KMS-11 (cell line): Measurements from ENCODE around the gene SERP1.

Experiments used
- H2AFZ ChIP-seq: fragments of 200-600 bp; sonication (generic); 2 replicates; pipeline ENCODE4 v1.6.1; 2016; ENCODE audit warnings: antibody characterized with exemption, mixed run types, low read depth
- H3K27ac ChIP-seq: fragments of 200-600 bp; sonication (generic); 2 replicates; pipeline ENCODE4 v1.6.1; 2016; ENCODE audit warnings: mild to moderate bottlenecking, mixed run types
- H3K27me3 ChIP-seq: fragments of 200-600 bp; sonication (generic); 2 replicates; pipeline ENCODE4 v1.6.1; 2017; ENCODE audit warnings: mild to moderate bottlenecking, low read depth, mixed run types, moderate library complexity; ENCODE audit not compliant: insufficient read depth
- H3K36me3 ChIP-seq: fragments of 200-600 bp; sonication (generic); 2 replicates; pipeline ENCODE4 v1.6.1; 2017; ENCODE audit warnings: mild to moderate bottlenecking, mixed run types; ENCODE audit not compliant: insufficient read depth
- H3K4me1 ChIP-seq: fragments of 200-600 bp; sonication (generic); 2 replicates; pipeline ENCODE4 v1.6.1; 2016; ENCODE audit warnings: mild to moderate bottlenecking, low read depth, mixed run types; ENCODE audit not compliant: poor library complexity, severe bottlenecking
- H3K4me2 ChIP-seq: fragments of 200-600 bp; sonication (generic); 2 replicates; pipeline ENCODE4 v1.7.0; 2016; ENCODE audit warnings: mild to moderate bottlenecking, mixed run types
- H3K4me3 ChIP-seq: fragments of 200-600 bp; sonication (generic); IDR thresholded peaks from 2 replicates; pipeline ENCODE4 v1.6.1; 2017; ENCODE audit warnings: low read depth, low read length, mixed read lengths; ENCODE audit not compliant: insufficient read depth
- H3K79me2 ChIP-seq: fragments of 200-600 bp; sonication (generic); 2 replicates; pipeline ENCODE4 v1.6.1; 2016; ENCODE audit warnings: low read depth, mixed run types; ENCODE audit not compliant: insufficient read depth
- H3K9ac ChIP-seq: fragments of 200-600 bp; sonication (generic); 2 replicates; pipeline ENCODE4 v1.6.1; 2016; ENCODE audit warnings: mild to moderate bottlenecking, mixed run types
- H4K20me1 ChIP-seq: fragments of 200-600 bp; sonication (generic); 2 replicates; pipeline ENCODE4 v1.6.1; 2016; ENCODE audit warnings: mild to moderate bottlenecking, mixed run types; ENCODE audit not compliant: insufficient read depth
- TF ChIP-seq, protein P1 (sequence below): fragments of 200-600 bp; sonication (generic); conservative IDR thresholded peaks from 2 replicates; pipeline ENCODE4 v1.6.1; 2017; ENCODE audit warnings: low read depth, mild to moderate bottlenecking, antibody characterized with exemption, low read length, moderate library complexity, mixed read lengths

Gene SERP1

GRCh38 chr3:150520408-150520807 is 25.9 kb downstream of the SERP1 start:
- H2AFZ ChIP-seq = no peak overlapping the region
- H3K4me3 ChIP-seq = no peak overlapping the region
- no peak overlapping the region for H3K4me2 ChIP-seq
- H3K27me3 ChIP-seq = no peaks in the 10 kb centered on the region
- TF ChIP-seq, protein P1, sequence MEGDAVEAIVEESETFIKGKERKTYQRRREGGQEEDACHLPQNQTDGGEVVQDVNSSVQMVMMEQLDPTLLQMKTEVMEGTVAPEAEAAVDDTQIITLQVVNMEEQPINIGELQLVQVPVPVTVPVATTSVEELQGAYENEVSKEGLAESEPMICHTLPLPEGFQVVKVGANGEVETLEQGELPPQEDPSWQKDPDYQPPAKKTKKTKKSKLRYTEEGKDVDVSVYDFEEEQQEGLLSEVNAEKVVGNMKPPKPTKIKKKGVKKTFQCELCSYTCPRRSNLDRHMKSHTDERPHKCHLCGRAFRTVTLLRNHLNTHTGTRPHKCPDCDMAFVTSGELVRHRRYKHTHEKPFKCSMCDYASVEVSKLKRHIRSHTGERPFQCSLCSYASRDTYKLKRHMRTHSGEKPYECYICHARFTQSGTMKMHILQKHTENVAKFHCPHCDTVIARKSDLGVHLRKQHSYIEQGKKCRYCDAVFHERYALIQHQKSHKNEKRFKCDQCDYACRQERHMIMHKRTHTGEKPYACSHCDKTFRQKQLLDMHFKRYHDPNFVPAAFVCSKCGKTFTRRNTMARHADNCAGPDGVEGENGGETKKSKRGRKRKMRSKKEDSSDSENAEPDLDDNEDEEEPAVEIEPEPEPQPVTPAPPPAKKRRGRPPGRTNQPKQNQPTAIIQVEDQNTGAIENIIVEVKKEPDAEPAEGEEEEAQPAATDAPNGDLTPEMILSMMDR = no peak
- H3K36me3 ChIP-seq = no peaks in the 10 kb centered on the region
- no peak overlapping the region for H3K9ac ChIP-seq
- H3K79me2 ChIP-seq = no peaks in the 10 kb centered on the region
- no peak overlapping the region for H3K27ac ChIP-seq
- H3K4me1 ChIP-seq = no peaks in the 10 kb centered on the region
- no peaks in the 10 kb centered on the region for H4K20me1 ChIP-seq

DNA sequence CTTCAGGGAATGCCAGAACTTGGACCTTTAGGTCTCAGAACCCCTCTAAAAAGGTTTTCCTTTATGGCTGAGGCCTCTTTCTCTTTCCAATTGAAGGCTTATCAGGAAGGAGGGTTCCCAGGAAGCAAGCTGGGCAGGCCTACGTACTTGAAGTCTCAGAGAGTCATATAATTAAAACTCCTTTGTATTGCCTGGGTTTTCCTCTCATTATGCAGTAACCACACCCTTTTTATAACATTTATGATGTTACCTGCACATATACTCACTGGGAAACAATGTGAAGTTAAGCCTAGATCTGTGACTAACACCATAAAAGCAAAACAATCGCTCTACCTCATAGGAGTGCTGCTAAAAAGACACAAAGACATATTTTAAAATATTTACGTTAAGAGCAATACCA is 27.3 kb downstream of the SERP1 start:
- Histone ChIP-seq H3K4me2 (no peak overlapping the region), H3K27ac (no peak overlapping the region), H3K9ac (no peak overlapping the region), H2AFZ (no peak overlapping the region), H3K4me3 (no peak overlapping the region), H3K79me2 (no peaks in the 10 kb centered on the region), H4K20me1 (no peaks in the 10 kb centered on the region), H3K4me1 (no peaks in the 10 kb centered on the region), H3K27me3 (no peaks in the 10 kb centered on the region), H3K36me3 (no peaks in the 10 kb centered on the region)
- TF ChIP-seq, protein P1 = no peak

DNA sequence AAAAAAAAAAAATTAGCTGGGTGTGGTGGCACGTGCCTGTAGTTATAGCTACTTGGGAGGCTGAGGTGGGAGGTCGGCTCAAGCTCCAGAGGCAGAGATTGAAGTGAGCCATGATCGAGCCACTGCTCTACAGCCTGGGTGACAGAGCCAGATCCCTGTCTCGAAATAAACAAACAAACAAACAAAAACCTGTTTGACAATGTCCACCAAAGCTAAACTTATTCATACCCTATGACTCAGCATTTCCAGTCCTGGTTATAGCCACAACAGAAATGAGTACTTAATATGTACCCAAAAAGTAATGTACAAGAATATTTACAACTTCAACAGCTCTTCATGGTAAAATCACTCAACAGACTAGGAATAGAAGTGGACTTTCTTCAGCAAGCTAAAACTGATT is 31.1 kb downstream of the SERP1 start:
- no peaks in the 10 kb centered on the region for H4K20me1 ChIP-seq
- H3K4me3 ChIP-seq = no peak overlapping the region
- H3K79me2 ChIP-seq = no peaks in the 10 kb centered on the region
- H3K36me3 ChIP-seq = no peaks in the 10 kb centered on the region
- no peak overlapping the region for H2AFZ ChIP-seq
- H3K9ac ChIP-seq = no peak overlapping the region
- no peaks in the 10 kb centered on the region for H3K27me3 ChIP-seq
- H3K4me2 ChIP-seq = no peak overlapping the region
- no peaks in the 10 kb centered on the region for H3K4me1 ChIP-seq
- TF ChIP-seq, protein P1 = no peak
- H3K27ac ChIP-seq = no peak overlapping the region

DNA sequence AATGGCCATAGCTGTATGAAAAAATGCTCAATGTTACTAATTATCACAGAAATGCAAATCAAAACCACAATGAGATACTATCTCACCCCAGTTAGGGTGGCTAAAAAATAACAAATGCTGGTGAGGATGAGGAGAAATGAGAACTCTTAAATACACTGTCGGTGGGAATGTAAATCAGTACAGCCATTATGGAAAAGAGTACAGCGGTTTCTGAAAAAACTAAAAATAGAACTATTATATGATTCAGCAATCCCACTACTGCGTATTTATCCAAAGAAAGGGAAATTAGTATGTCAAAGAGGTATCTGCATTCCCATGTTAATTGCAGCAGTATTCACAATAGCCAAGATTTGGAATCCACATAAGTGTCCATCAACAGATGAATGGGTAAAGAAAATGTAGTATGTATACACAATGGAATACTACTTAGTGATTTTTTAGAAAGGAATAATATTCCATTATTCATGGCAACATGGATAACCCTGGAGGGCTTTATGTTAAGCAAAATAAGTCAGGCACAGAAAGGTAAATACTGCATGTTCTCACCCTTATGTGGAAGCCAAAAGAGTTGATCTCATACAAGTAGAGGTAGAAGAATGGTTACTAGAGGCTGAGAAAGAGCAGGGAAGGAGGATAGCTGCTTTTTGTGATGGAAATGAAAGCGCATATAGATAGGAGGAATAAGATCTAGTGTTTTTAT is 35.0 kb downstream of the SERP1 start:
- Histone ChIP-seq H4K20me1 (no peaks in the 10 kb centered on the region), H3K36me3 (no peaks in the 10 kb centered on the region), H3K79me2 (no peaks in the 10 kb centered on the region), H3K27ac (no peak overlapping the region), H3K9ac (no peak overlapping the region), H2AFZ (no peak overlapping the region), H3K27me3 (no peaks in the 10 kb centered on the region), H3K4me2 (no peak overlapping the region), H3K4me3 (no peak overlapping the region), H3K4me1 (no peaks in the 10 kb centered on the region)
- TF ChIP-seq, protein P1 = no peak
